K562 (cell line): ENCODE data around the gene ARMH3. TPM values are rescaled to one million over a fixed set of nuclear protein-coding genes. Genes with fewer than 3 reads are reported as not detected.

ENCODE experiments used
- ADNP ChIP-seq: fragments of 200-800 bp; sonication (Bioruptor generic); IDR thresholded peaks from 2 replicates; pipeline ENCODE4 v1.6.1; 2016; ENCODE audit warnings: missing genetic modification characterization, missing compliant biosample characterization
- CREM ChIP-seq: IDR thresholded peaks from 2 replicates; pipeline ENCODE4 v1.6.1; 2014; ENCODE audit warnings: antibody characterized with exemption, low read depth
- HDAC1 ChIP-seq, 2 experiments: fragments of 450-650 bp; IDR thresholded peaks; 2 replicates each; pipeline ENCODE4 v1.6.1; 2016 to 2017; ENCODE audit warnings: inconsistent platforms in 1 of 2, mild to moderate bottlenecking in 1 of 2, moderate library complexity in 1 of 2
- HDAC6 ChIP-seq: IDR thresholded peaks from 2 replicates; pipeline ENCODE4 v1.6.1; 2012; ENCODE audit warnings: low read depth, mild to moderate bottlenecking, control low read depth, inconsistent platforms, low read length, moderate library complexity
- POLR2AphosphoS5 ChIP-seq: IDR thresholded peaks from 2 replicates; pipeline ENCODE4 v1.6.1; 2011; ENCODE audit warnings: mild to moderate bottlenecking, low read depth, low read length, moderate library complexity; ENCODE audit not compliant: control insufficient read depth, insufficient read depth
- RNF2 ChIP-seq: sonication (generic); IDR thresholded peaks from 2 replicates; pipeline ENCODE4 v1.6.1; 2016
- ZNF184 ChIP-seq: sonication (generic); formaldehyde crosslinking; IDR thresholded peaks from 2 replicates; pipeline ENCODE4 v1.5.0; 2020; ENCODE audit warnings: missing genetic modification reagents
- polyA plus RNA-seq, 8 experiments: library from polyadenylated mRNA; depleted of rRNA in 4 of 8; stranded (reverse) in 5 of 8; unstranded in 3 of 8; fragments of >200 nt; fragmentation: Nextera tagmentation in 2 of 8; fragmentation: Illumina TruSeq in 1 of 8; extraction: Ambion mirVana in 2 of 8; extraction: Trizol in 1 of 8; gene quantifications; 2 replicates each; pipeline versions ENCODE4 v1.2.1 to v1.2.3, GENCODE V29; 2011 to 2014; ENCODE audit warnings: inconsistent platforms in 1 of 8, missing spikeins in 1 of 8
- total RNA-seq, 7 experiments: library from RNA; depleted of rRNA in 6 of 7; stranded (reverse); fragments of >200 nt in 6 of 7; fragmentation: Illumina TruSeq in 2 of 7; extraction: Trizol in 2 of 7; gene quantifications; 2 replicates each; pipeline versions ENCODE4 v1.2.1 to v1.2.3, GENCODE V29; 2011 to 2021; ENCODE audit warnings: low replicate concordance in 1 of 7
- TF ChIP-seq, protein P1 (sequence below): fragments of 450-650 bp; IDR thresholded peaks from 2 replicates; pipeline ENCODE4 v1.6.1; 2016; ENCODE audit warnings: mild to moderate bottlenecking, moderate library complexity
- TF ChIP-seq, protein P2 (sequence below): fragments of 450-650 bp; IDR thresholded peaks from 2 replicates; pipeline ENCODE4 v1.6.1; 2014; ENCODE audit warnings: low read depth, mild to moderate bottlenecking, moderate library complexity, borderline replicate concordance
- TF ChIP-seq, protein P3 (sequence below): fragments of 250-450 bp; sonication (Bioruptor Pico); IDR thresholded peaks from 2 replicates; pipeline ENCODE4 v1.9.0; 2021; ENCODE audit warnings: mild to moderate bottlenecking
- TF ChIP-seq, protein P4 (sequence below), 3 experiments: fragments of 200-800 bp in 1 of 3; fragments of 250-450 bp in 1 of 3; fragments of 450-650 bp in 1 of 3; sonication (Bioruptor Pico) in 1 of 3; sonication (Bioruptor generic) in 1 of 3; formaldehyde crosslinking in 1 of 3; IDR thresholded peaks; 2 replicates each; pipeline versions ENCODE4 v1.6.1 to v1.8.0; 2016 to 2022; ENCODE audit warnings: mild to moderate bottlenecking in 2 of 3, missing genetic modification characterization in 2 of 3, missing compliant biosample characterization in 1 of 3, moderate library complexity in 1 of 3

ARMH3 gene
- total and polyA plus RNA-seq, 9 of the 15 experiments (the other 6 are each of a cell fraction or from before 2014, with no cell fraction given), result 0.29 to 0.73 TPM; not detected in 7

DNA sequence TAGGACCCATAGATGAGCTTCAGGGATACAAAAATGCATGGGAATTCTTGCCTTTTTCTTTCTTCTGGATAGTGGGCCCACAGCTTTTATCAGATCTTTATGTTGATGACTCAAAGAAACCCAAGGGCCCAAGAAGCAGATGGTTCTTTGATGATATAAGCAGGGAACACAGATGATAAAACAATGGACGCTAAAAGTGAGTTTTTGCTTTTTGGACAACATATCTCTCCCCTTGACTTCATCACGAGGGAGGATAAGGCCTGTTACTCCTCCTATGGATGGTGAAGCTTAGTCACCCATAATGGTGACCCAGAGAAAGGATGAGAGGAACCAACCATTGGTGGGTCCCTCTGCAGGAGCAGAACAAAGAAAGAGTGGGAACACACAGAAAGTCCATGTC lies 231.2 kb downstream of the ARMH3 start (continued):
- TF ChIP-seq POLR2AphosphoS5 (peak; percentile 61; the same call in 1 of the 2 replicates), ZNF184 (CRISPR knock-in tag) (no peak), ADNP (peak; percentile 83), CREM (peak; percentile 68; the same call in 1 of the 2 replicates), HDAC1 (IDR thresholded peaks at IDR 0.05) (peak in 1 of 2 experiments; percentile 20; a peak in 1 of 4 replicates), RNF2 (peak; percentile 48; the same call in 1 of the 2 replicates), HDAC6 (no peak)
- TF ChIP-seq, protein P1, sequence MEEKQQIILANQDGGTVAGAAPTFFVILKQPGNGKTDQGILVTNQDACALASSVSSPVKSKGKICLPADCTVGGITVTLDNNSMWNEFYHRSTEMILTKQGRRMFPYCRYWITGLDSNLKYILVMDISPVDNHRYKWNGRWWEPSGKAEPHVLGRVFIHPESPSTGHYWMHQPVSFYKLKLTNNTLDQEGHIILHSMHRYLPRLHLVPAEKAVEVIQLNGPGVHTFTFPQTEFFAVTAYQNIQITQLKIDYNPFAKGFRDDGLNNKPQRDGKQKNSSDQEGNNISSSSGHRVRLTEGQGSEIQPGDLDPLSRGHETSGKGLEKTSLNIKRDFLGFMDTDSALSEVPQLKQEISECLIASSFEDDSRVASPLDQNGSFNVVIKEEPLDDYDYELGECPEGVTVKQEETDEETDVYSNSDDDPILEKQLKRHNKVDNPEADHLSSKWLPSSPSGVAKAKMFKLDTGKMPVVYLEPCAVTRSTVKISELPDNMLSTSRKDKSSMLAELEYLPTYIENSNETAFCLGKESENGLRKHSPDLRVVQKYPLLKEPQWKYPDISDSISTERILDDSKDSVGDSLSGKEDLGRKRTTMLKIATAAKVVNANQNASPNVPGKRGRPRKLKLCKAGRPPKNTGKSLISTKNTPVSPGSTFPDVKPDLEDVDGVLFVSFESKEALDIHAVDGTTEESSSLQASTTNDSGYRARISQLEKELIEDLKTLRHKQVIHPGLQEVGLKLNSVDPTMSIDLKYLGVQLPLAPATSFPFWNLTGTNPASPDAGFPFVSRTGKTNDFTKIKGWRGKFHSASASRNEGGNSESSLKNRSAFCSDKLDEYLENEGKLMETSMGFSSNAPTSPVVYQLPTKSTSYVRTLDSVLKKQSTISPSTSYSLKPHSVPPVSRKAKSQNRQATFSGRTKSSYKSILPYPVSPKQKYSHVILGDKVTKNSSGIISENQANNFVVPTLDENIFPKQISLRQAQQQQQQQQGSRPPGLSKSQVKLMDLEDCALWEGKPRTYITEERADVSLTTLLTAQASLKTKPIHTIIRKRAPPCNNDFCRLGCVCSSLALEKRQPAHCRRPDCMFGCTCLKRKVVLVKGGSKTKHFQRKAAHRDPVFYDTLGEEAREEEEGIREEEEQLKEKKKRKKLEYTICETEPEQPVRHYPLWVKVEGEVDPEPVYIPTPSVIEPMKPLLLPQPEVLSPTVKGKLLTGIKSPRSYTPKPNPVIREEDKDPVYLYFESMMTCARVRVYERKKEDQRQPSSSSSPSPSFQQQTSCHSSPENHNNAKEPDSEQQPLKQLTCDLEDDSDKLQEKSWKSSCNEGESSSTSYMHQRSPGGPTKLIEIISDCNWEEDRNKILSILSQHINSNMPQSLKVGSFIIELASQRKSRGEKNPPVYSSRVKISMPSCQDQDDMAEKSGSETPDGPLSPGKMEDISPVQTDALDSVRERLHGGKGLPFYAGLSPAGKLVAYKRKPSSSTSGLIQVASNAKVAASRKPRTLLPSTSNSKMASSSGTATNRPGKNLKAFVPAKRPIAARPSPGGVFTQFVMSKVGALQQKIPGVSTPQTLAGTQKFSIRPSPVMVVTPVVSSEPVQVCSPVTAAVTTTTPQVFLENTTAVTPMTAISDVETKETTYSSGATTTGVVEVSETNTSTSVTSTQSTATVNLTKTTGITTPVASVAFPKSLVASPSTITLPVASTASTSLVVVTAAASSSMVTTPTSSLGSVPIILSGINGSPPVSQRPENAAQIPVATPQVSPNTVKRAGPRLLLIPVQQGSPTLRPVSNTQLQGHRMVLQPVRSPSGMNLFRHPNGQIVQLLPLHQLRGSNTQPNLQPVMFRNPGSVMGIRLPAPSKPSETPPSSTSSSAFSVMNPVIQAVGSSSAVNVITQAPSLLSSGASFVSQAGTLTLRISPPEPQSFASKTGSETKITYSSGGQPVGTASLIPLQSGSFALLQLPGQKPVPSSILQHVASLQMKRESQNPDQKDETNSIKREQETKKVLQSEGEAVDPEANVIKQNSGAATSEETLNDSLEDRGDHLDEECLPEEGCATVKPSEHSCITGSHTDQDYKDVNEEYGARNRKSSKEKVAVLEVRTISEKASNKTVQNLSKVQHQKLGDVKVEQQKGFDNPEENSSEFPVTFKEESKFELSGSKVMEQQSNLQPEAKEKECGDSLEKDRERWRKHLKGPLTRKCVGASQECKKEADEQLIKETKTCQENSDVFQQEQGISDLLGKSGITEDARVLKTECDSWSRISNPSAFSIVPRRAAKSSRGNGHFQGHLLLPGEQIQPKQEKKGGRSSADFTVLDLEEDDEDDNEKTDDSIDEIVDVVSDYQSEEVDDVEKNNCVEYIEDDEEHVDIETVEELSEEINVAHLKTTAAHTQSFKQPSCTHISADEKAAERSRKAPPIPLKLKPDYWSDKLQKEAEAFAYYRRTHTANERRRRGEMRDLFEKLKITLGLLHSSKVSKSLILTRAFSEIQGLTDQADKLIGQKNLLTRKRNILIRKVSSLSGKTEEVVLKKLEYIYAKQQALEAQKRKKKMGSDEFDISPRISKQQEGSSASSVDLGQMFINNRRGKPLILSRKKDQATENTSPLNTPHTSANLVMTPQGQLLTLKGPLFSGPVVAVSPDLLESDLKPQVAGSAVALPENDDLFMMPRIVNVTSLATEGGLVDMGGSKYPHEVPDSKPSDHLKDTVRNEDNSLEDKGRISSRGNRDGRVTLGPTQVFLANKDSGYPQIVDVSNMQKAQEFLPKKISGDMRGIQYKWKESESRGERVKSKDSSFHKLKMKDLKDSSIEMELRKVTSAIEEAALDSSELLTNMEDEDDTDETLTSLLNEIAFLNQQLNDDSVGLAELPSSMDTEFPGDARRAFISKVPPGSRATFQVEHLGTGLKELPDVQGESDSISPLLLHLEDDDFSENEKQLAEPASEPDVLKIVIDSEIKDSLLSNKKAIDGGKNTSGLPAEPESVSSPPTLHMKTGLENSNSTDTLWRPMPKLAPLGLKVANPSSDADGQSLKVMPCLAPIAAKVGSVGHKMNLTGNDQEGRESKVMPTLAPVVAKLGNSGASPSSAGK, result 0 out of 2 replicates have a peak, but pooled peaks have one; percentile 9
- TF ChIP-seq, protein P2, sequence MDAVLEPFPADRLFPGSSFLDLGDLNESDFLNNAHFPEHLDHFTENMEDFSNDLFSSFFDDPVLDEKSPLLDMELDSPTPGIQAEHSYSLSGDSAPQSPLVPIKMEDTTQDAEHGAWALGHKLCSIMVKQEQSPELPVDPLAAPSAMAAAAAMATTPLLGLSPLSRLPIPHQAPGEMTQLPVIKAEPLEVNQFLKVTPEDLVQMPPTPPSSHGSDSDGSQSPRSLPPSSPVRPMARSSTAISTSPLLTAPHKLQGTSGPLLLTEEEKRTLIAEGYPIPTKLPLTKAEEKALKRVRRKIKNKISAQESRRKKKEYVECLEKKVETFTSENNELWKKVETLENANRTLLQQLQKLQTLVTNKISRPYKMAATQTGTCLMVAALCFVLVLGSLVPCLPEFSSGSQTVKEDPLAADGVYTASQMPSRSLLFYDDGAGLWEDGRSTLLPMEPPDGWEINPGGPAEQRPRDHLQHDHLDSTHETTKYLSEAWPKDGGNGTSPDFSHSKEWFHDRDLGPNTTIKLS, result no peak
- TF ChIP-seq, protein P3, sequence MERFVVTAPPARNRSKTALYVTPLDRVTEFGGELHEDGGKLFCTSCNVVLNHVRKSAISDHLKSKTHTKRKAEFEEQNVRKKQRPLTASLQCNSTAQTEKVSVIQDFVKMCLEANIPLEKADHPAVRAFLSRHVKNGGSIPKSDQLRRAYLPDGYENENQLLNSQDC, result no peak
- TF ChIP-seq, protein P4, sequence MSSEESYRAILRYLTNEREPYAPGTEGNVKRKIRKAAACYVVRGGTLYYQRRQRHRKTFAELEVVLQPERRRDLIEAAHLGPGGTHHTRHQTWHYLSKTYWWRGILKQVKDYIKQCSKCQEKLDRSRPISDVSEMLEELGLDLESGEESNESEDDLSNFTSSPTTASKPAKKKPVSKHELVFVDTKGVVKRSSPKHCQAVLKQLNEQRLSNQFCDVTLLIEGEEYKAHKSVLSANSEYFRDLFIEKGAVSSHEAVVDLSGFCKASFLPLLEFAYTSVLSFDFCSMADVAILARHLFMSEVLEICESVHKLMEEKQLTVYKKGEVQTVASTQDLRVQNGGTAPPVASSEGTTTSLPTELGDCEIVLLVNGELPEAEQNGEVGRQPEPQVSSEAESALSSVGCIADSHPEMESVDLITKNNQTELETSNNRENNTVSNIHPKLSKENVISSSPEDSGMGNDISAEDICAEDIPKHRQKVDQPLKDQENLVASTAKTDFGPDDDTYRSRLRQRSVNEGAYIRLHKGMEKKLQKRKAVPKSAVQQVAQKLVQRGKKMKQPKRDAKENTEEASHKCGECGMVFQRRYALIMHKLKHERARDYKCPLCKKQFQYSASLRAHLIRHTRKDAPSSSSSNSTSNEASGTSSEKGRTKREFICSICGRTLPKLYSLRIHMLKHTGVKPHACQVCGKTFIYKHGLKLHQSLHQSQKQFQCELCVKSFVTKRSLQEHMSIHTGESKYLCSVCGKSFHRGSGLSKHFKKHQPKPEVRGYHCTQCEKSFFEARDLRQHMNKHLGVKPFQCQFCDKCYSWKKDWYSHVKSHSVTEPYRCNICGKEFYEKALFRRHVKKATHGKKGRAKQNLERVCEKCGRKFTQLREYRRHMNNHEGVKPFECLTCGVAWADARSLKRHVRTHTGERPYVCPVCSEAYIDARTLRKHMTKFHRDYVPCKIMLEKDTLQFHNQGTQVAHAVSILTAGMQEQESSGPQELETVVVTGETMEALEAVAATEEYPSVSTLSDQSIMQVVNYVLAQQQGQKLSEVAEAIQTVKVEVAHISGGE (CRISPR knock-in tag; IDR thresholded peaks at IDR 0.05), result peak in 1 of 3 experiments; percentile 78; a peak in 2 of 6 replicates
